PFSK-1 (cell line): Measurements from ENCODE around the gene MIDN.

Experiments
- FOXP2 ChIP-seq: optimal IDR thresholded peaks from 2 replicates; pipeline ENCODE3; 2011; ENCODE audit warnings: borderline replicate concordance, control low read depth, inconsistent platforms; ENCODE audit not compliant: insufficient read depth; ENCODE audit errors: extremely low read length, extremely low read depth
- POLR2AphosphoS5 ChIP-seq: IDR thresholded peaks from 2 replicates; pipeline ENCODE4 v1.6.1; 2012; ENCODE audit warnings: low read depth, mild to moderate bottlenecking, control low read depth, low read length, moderate library complexity
- SIN3A ChIP-seq: IDR thresholded peaks from 2 replicates; pipeline ENCODE4 v1.6.1; 2012; ENCODE audit warnings: mild to moderate bottlenecking, low read length, moderate library complexity, borderline replicate concordance; ENCODE audit not compliant: insufficient read depth
- TAF1 ChIP-seq: IDR thresholded peaks from 2 replicates; pipeline ENCODE4 v1.6.1; 2012; ENCODE audit warnings: low read length, control low read depth, borderline replicate concordance; ENCODE audit not compliant: insufficient read depth
- TF ChIP-seq, protein P1 (sequence below), 2 experiments: IDR thresholded peaks; 2 replicates each; pipeline versions ENCODE4 v1.6.1 to v1.8.0; 2011 to 2012; ENCODE audit warnings: low read depth in 2 of 2, low read length in 2 of 2, control low read depth in 1 of 2, inconsistent platforms in 1 of 2, mild to moderate bottlenecking in 1 of 2, moderate library complexity in 1 of 2; ENCODE audit not compliant: insufficient read depth in 1 of 2

MIDN gene

DNA sequence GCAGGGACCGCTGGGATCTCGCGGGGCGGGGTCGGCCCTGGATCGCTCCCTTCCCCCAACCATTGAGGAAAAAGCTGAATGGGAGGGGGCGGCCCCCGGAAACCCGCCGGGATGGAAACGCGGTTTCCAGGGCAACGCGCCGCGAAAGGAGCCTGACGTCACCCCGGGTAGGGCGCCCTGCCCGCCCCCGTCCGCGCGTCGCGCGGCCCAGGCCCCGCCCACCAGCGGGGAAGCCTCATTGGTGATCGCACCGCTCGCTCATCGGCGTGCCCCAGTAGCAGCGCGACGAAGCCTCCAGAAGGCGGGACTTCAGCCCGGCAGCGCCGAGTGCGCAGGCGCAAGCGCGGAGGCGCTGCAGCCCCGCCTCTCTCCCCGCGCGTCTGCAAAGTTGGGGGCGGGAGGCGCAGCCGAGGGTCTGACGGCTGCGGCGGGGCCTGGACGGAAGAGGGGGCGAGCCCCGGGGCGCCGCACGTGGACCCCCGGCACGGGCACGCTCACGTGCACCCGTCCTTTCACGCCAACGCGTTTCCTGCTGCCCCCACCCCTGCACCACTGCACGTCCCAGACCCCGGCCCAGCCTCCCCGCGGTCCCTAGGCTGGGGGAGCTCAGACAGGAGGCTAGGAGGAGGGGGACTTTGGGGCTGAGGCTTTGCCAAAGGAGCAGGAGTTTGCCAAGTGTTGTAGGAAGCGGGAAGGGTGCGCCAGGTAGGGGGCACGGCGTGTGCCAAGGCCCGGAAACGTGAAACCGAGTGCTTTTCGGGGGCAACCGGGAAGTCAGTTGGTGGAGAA is 12.6 kb downstream of the MIDN start:
- TF ChIP-seq, protein P1, sequence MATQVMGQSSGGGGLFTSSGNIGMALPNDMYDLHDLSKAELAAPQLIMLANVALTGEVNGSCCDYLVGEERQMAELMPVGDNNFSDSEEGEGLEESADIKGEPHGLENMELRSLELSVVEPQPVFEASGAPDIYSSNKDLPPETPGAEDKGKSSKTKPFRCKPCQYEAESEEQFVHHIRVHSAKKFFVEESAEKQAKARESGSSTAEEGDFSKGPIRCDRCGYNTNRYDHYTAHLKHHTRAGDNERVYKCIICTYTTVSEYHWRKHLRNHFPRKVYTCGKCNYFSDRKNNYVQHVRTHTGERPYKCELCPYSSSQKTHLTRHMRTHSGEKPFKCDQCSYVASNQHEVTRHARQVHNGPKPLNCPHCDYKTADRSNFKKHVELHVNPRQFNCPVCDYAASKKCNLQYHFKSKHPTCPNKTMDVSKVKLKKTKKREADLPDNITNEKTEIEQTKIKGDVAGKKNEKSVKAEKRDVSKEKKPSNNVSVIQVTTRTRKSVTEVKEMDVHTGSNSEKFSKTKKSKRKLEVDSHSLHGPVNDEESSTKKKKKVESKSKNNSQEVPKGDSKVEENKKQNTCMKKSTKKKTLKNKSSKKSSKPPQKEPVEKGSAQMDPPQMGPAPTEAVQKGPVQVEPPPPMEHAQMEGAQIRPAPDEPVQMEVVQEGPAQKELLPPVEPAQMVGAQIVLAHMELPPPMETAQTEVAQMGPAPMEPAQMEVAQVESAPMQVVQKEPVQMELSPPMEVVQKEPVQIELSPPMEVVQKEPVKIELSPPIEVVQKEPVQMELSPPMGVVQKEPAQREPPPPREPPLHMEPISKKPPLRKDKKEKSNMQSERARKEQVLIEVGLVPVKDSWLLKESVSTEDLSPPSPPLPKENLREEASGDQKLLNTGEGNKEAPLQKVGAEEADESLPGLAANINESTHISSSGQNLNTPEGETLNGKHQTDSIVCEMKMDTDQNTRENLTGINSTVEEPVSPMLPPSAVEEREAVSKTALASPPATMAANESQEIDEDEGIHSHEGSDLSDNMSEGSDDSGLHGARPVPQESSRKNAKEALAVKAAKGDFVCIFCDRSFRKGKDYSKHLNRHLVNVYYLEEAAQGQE (IDR thresholded peaks at IDR 0.05; ENCODE audit: insufficient read depth in 1 of 2, low read depth in 2 of 2, low read length in 2 of 2), result 0 out of 4 replicates have a peak, but pooled peaks of 1 of the 2 experiments have one; percentile 15
- TF ChIP-seq POLR2AphosphoS5 (peak; percentile 57), TAF1 (peak; percentile 80), SIN3A (peak; percentile 43; the same call in 1 of the 2 replicates), FOXP2 (no peak)

DNA sequence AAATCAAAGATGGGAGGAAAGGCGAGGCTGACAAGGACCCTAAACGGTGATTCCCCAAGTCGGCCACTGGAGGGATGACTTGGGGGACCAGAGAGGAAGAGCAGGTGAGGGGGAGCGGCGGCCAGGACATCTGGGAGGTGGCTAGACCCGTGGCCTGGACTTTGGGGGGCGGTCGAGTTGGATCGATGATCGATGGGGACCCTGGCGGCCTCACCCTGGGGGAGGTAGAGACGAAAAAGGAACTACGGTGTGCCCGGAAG is 13.1 kb downstream of the MIDN start:
- TF ChIP-seq, protein P1 (IDR thresholded peaks at IDR 0.05; ENCODE audit: insufficient read depth in 1 of 2, low read depth in 2 of 2, low read length in 2 of 2), result no peak
- no peak for TF ChIP-seq FOXP2
- no peak for TF ChIP-seq TAF1
- no peak; the same call in 1 of the 2 replicates for TF ChIP-seq POLR2AphosphoS5
- TF ChIP-seq SIN3A, result no peak

DNA sequence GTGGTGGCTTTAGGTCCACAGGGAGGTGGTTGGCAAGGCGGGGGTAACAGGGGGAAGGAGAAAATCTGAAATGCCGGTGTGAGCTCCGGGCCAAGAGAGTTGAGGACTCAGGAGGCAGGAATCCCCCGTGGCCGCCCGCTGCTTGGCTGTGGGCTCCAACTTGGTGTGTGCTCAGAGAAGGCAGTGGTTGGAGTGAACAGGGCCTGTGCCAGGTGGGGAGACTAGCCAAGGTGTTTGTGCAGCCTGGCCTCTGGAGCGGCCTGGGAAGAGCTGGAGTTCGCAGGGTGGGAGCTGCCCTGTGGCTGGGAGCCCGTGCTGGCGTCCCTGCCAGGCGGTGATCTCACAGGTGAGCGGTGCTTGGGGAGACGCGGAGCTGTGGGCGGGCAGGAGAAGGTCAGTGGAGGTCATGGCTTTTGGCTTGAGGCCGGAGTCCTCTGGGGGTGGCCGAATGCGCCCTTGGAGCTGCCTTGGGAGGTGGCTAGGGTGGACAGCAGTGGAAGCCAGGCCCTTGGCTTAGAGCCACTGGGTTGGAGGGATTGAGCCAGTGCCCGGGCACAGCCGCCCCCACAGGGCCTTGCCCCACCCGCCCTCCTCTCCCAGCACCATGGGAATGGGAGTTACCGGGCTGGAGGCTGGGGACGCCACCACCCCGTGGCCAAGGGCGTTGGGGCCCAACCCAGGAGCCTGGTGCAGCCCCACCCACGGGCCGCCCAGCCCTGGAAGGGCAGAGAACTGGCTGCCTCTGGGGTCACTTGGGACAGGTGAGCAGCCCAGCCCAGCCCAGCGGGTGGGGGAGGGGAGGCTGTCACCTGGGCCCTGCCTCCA is 13.6 kb downstream of the MIDN start:
- TF ChIP-seq, protein P1 (IDR thresholded peaks at IDR 0.05; ENCODE audit: insufficient read depth in 1 of 2, low read depth in 2 of 2, low read length in 2 of 2), result no peak
- TF ChIP-seq POLR2AphosphoS5, result peak; percentile 1

DNA sequence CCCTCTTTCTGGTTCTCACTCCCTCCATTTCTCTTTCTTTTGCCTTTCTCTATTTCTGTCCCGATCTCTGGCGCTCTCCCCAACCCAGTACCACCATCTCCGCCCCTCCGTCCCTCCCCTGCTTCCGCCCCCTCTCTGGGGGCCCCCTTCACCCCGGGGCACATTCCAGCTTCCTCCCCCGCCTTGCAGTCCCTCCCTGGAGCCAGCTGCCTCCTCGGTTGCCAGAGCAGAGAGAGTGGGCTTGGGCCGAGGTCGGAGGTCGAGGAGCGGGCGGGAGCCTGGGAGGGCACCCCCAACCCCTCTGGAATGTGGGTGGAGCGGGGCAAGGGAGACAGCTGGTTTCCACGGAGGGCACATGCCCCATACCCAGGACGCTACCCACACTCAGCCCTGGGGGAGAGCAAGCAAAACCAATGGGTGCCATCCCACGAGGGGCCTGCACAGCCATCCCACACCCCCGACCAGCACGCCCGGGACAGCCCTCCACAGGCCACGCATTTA is 14.3 kb downstream of the MIDN start:
- TF ChIP-seq, protein P1 (IDR thresholded peaks at IDR 0.05; ENCODE audit: insufficient read depth in 1 of 2, low read depth in 2 of 2, low read length in 2 of 2), result no peak
- no peak for TF ChIP-seq TAF1
- TF ChIP-seq FOXP2, result no peak
- peak; percentile 18; the same call in 1 of the 2 replicates for TF ChIP-seq POLR2AphosphoS5
